ENCODE measurements around the gene GPHN. TPM values are rescaled to one million over a fixed set of nuclear protein-coding genes. Genes with fewer than 3 reads are reported as not detected.

The GPHN gene
- total and polyA plus RNA-seq, 2 donors from 2014 or later = 35.4 to 62.0 TPM

GRCh38 chr14:66643344-66643743, 135.4 kb downstream of the GPHN start:
- H3K27me3 ChIP-seq (ENCODE audit: control insufficient read depth, insufficient read depth, low read length) = no peaks in the 10 kb centered on the region
- no peak overlapping the region for H3K9ac ChIP-seq (ENCODE audit: low read length in 3 of 3)
- TF ChIP-seq, protein P1, sequence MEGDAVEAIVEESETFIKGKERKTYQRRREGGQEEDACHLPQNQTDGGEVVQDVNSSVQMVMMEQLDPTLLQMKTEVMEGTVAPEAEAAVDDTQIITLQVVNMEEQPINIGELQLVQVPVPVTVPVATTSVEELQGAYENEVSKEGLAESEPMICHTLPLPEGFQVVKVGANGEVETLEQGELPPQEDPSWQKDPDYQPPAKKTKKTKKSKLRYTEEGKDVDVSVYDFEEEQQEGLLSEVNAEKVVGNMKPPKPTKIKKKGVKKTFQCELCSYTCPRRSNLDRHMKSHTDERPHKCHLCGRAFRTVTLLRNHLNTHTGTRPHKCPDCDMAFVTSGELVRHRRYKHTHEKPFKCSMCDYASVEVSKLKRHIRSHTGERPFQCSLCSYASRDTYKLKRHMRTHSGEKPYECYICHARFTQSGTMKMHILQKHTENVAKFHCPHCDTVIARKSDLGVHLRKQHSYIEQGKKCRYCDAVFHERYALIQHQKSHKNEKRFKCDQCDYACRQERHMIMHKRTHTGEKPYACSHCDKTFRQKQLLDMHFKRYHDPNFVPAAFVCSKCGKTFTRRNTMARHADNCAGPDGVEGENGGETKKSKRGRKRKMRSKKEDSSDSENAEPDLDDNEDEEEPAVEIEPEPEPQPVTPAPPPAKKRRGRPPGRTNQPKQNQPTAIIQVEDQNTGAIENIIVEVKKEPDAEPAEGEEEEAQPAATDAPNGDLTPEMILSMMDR (IDR thresholded peaks at IDR 0.05; ENCODE audit: borderline replicate concordance, extremely low read depth, insufficient read depth) = no peak
- FAIRE-seq (no peak), DNase-seq (no peak)
- H3K4me1 ChIP-seq (ENCODE audit: control insufficient read depth in 2 of 3, insufficient read depth in 2 of 3, low read depth in 1 of 3, low read length in 3 of 3) = no peaks in the 10 kb centered on the region
- H3K36me3 ChIP-seq (ENCODE audit: control insufficient read depth in 2 of 3, insufficient read depth in 3 of 3, low read length in 3 of 3) = no peaks in the 10 kb centered on the region
- no peaks in the 10 kb centered on the region for H3K9me3 ChIP-seq (ENCODE audit: control insufficient read depth in 2 of 3, insufficient read depth in 1 of 3, low read length in 3 of 3)
- intact Hi-C loops (cut with DNase I) = no loop called here
- no peak overlapping the region for H3K27ac ChIP-seq (ENCODE audit: low read depth in 2 of 2, low read length in 2 of 2)
- no peak overlapping the region for H3K4me3 ChIP-seq (ENCODE audit: low read length in 3 of 3)

GRCh38 chr14:66645716-66646115, 137.8 kb downstream of the GPHN start:
- FAIRE-seq (no peak), DNase-seq (no peak)
- H3K4me3 ChIP-seq (ENCODE audit: low read length in 3 of 3) = no peak overlapping the region
- H3K9me3 ChIP-seq (ENCODE audit: control insufficient read depth in 2 of 3, insufficient read depth in 1 of 3, low read length in 3 of 3) = no peaks in the 10 kb centered on the region
- H3K9ac ChIP-seq (ENCODE audit: low read length in 3 of 3) = no peak overlapping the region
- no peaks in the 10 kb centered on the region for H3K36me3 ChIP-seq (ENCODE audit: control insufficient read depth in 2 of 3, insufficient read depth in 3 of 3, low read length in 3 of 3)
- H3K4me1 ChIP-seq (ENCODE audit: control insufficient read depth in 2 of 3, insufficient read depth in 2 of 3, low read depth in 1 of 3, low read length in 3 of 3) = peaks cover 0 to 4% (median 0%) of the 10 kb centered on the region in 3 donors
- H3K27me3 ChIP-seq (ENCODE audit: control insufficient read depth, insufficient read depth, low read length) = no peaks in the 10 kb centered on the region
- no peak overlapping the region for H3K27ac ChIP-seq (ENCODE audit: low read depth in 2 of 2, low read length in 2 of 2)
- TF ChIP-seq, protein P1 (IDR thresholded peaks at IDR 0.05; ENCODE audit: borderline replicate concordance, extremely low read depth, insufficient read depth) = no peak
- intact Hi-C loops (cut with DNase I) = no loop called here

GRCh38 chr14:66649498-66649897, 141.6 kb downstream of the GPHN start:
- H3K36me3 ChIP-seq (ENCODE audit: control insufficient read depth in 2 of 3, insufficient read depth in 3 of 3, low read length in 3 of 3) = no peaks in the 10 kb centered on the region
- no peaks in the 10 kb centered on the region for H3K27me3 ChIP-seq (ENCODE audit: control insufficient read depth, insufficient read depth, low read length)
- H3K9ac ChIP-seq (ENCODE audit: low read length in 3 of 3) = no peak overlapping the region
- FAIRE-seq (no peak), DNase-seq (no peak)
- H3K4me3 ChIP-seq (ENCODE audit: low read length in 3 of 3) = no peak overlapping the region
- no peaks in the 10 kb centered on the region for H3K9me3 ChIP-seq (ENCODE audit: control insufficient read depth in 2 of 3, insufficient read depth in 1 of 3, low read length in 3 of 3)
- TF ChIP-seq, protein P1 (IDR thresholded peaks at IDR 0.05; ENCODE audit: borderline replicate concordance, extremely low read depth, insufficient read depth) = no peak
- no peak overlapping the region for H3K27ac ChIP-seq (ENCODE audit: low read depth in 2 of 2, low read length in 2 of 2)
- H3K4me1 ChIP-seq (ENCODE audit: control insufficient read depth in 2 of 3, insufficient read depth in 2 of 3, low read depth in 1 of 3, low read length in 3 of 3) = peaks cover 0 to 10% (median 3%) of the 10 kb centered on the region in 3 donors
- intact Hi-C loops (cut with DNase I) = no loop called here

GRCh38 chr14:66650491-66650911, 142.6 kb downstream of the GPHN start:
- no peaks in the 10 kb centered on the region for H3K27me3 ChIP-seq (ENCODE audit: control insufficient read depth, insufficient read depth, low read length)
- no peak for FAIRE-seq
- no peaks in the 10 kb centered on the region for H3K9me3 ChIP-seq (ENCODE audit: control insufficient read depth in 2 of 3, insufficient read depth in 1 of 3, low read length in 3 of 3)
- H3K9ac ChIP-seq (ENCODE audit: low read length in 3 of 3) = no peak overlapping the region
- no peak overlapping the region for H3K4me3 ChIP-seq (ENCODE audit: low read length in 3 of 3)
- no peaks in the 10 kb centered on the region for H3K36me3 ChIP-seq (ENCODE audit: control insufficient read depth in 2 of 3, insufficient read depth in 3 of 3, low read length in 3 of 3)
- TF ChIP-seq, protein P1 (IDR thresholded peaks at IDR 0.05; ENCODE audit: borderline replicate concordance, extremely low read depth, insufficient read depth) = no peak
- peaks cover 0 to 10% (median 3%) of the 10 kb centered on the region in 3 donors for H3K4me1 ChIP-seq (ENCODE audit: control insufficient read depth in 2 of 3, insufficient read depth in 2 of 3, low read depth in 1 of 3, low read length in 3 of 3)
- intact Hi-C loops (cut with DNase I) = no loop called here
- no peak for DNase-seq
- H3K27ac ChIP-seq (ENCODE audit: low read depth in 2 of 2, low read length in 2 of 2) = no peak overlapping the region

Measured in kidney (tissue), 14 donors.